CD4-positive, CD25-positive, alpha-beta regulatory T cell (primary cell): ENCODE data around the gene MCM8. TPM values are rescaled to one million over a fixed set of nuclear protein-coding genes. Genes with fewer than 3 reads are reported as not detected.

Experiments
- ATAC-seq, 2 donors: fragments of 150-1000 bp; cut with Tn5 transposase; one replicate each; pipeline ENCODE4 v1.10.0; 2021; ENCODE audit warnings: low read depth in 2 of 2, moderate number of reproducible peaks in 2 of 2, moderate library complexity in 1 of 2
- DNase-seq, 3 donors: peaks; one replicate each; pipeline versions ENCODE4 v3.0.0 to v3.0.0-alpha.2; 2012 to 2022; ENCODE audit warnings: mixed read lengths in 1 of 3
- H3K27ac ChIP-seq: one replicate; pipeline ENCODE4 v1.7.0; 2013; ENCODE audit warnings: mild to moderate bottlenecking, low read length; ENCODE audit not compliant: insufficient read depth, poor library complexity, severe bottlenecking
- H3K27me3 ChIP-seq: one replicate; pipeline ENCODE4 v1.7.0; 2013; ENCODE audit warnings: low read length; ENCODE audit not compliant: control insufficient read depth, insufficient read depth
- H3K36me3 ChIP-seq: one replicate; pipeline ENCODE4 v1.7.0; 2013; ENCODE audit warnings: mild to moderate bottlenecking, low read length, moderate library complexity; ENCODE audit not compliant: control insufficient read depth, insufficient read depth
- H3K4me1 ChIP-seq: 2 replicates; pipeline ENCODE4 v1.7.0; 2013; ENCODE audit warnings: mild to moderate bottlenecking, low read length; ENCODE audit not compliant: insufficient read depth, control insufficient read depth, poor library complexity, severe bottlenecking
- H3K4me3 ChIP-seq: one replicate; pipeline ENCODE4 v1.7.0; 2013; ENCODE audit warnings: low read depth, mild to moderate bottlenecking, low read length, moderate library complexity
- H3K9me3 ChIP-seq, 2 experiments: 1 replicate in 1 of 2; 2 replicates in 1 of 2; pipeline ENCODE4 v1.7.0; 2013; ENCODE audit warnings: low read length in 2 of 2, mild to moderate bottlenecking in 1 of 2, moderate library complexity in 1 of 2; ENCODE audit not compliant: control insufficient read depth in 2 of 2
- H3K27ac Mint-ChIP-seq, 3 donors: one replicate each; pipeline ENCODE4 v1.8.0; 2020 to 2022; ENCODE audit warnings: mild to moderate bottlenecking in 3 of 3, mixed read lengths in 3 of 3, moderate library complexity in 2 of 3
- H3K27me3 Mint-ChIP-seq: one replicate; pipeline ENCODE4 v1.8.0; 2022; ENCODE audit warnings: mild to moderate bottlenecking, mixed read lengths
- H3K36me3 Mint-ChIP-seq: one replicate; pipeline ENCODE4 v1.8.0; 2020; ENCODE audit warnings: mixed read lengths
- H3K4me1 Mint-ChIP-seq, 4 donors: one replicate each; pipeline ENCODE4 v1.8.0; 2020 to 2022; ENCODE audit warnings: mixed read lengths in 4 of 4, mild to moderate bottlenecking in 1 of 4
- H3K4me3 Mint-ChIP-seq, 4 donors: one replicate each; pipeline ENCODE4 v1.8.0; 2020 to 2022; ENCODE audit warnings: mild to moderate bottlenecking in 4 of 4, mixed read lengths in 4 of 4, moderate library complexity in 3 of 4
- H3K9me3 Mint-ChIP-seq, 7 donors: one replicate each; pipeline ENCODE4 v1.8.0; 2020 to 2022; ENCODE audit warnings: mixed read lengths in 7 of 7, mild to moderate bottlenecking in 3 of 7, moderate library complexity in 2 of 7
- polyA plus RNA-seq, 4 donors: library from polyadenylated mRNA; unstranded; fragments of 300-500 nt; fragmentation: Illumina TruSeq; gene quantifications; one replicate each; pipeline ENCODE4 v1.2.3, GENCODE V29; 2021
- total RNA-seq: library from RNA; stranded (reverse); gene quantifications from one replicate; pipeline ENCODE4 v1.2.3, GENCODE V29; 2022

Gene MCM8
- total and polyA plus RNA-seq, 5 donors from 2014 or later, result 0.52 to 6.4 (median 1.4) TPM

- no peak overlapping the region for H3K27ac ChIP-seq
- no peak for ATAC-seq
- H3K4me3 Mint-ChIP-seq, result no peak overlapping the region
- no peak overlapping the region for H3K4me3 ChIP-seq
- no peaks in the 10 kb centered on the region for H3K27me3 Mint-ChIP-seq
- H3K27me3 ChIP-seq, result no peaks in the 10 kb centered on the region
- H3K36me3 ChIP-seq, result peaks cover 31% of the 10 kb centered on the region
- H3K36me3 Mint-ChIP-seq, result peaks cover 34% of the 10 kb centered on the region
- H3K27ac Mint-ChIP-seq, result no peak overlapping the region
- H3K4me1 ChIP-seq, result no peaks in the 10 kb centered on the region
- H3K4me1 Mint-ChIP-seq, result peaks cover 0 to 7% (median 3%) of the 10 kb centered on the region in 4 donors
- no peaks in the 10 kb centered on the region for H3K9me3 ChIP-seq
- H3K9me3 Mint-ChIP-seq, result no peaks in the 10 kb centered on the region
- no peak for DNase-seq
Observed at GRCh38 chr20:5967469-5967868, 17.0 kb downstream of the MCM8 start.

DNA sequence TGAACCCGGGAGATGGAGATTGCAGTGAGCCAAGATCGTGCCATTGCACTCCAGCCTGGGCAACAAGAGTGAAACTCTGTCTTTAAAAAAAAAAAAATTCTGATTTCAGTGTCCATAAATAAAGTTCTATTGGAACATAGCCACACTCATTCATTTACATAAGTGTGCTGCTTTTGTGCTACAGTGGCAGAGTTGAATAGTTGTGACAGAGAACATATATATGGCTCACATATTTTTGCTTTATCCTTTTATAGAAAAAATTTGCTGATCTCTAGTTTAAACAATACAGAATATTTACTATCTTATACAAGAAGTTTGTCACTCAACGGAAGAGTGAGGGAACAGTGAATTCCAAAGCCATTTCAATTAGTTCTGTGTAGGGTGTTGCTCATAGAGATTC lies 18.0 kb downstream of the MCM8 start:
- H3K27me3 Mint-ChIP-seq, result no peaks in the 10 kb centered on the region
- DNase-seq, result no peak
- H3K36me3 Mint-ChIP-seq, result peaks cover 35% of the 10 kb centered on the region
- no peak overlapping the region for H3K4me3 Mint-ChIP-seq
- Histone ChIP-seq H3K27ac (no peak overlapping the region), H3K36me3 (peaks cover 34% of the 10 kb centered on the region), H3K9me3 (no peaks in the 10 kb centered on the region), H3K4me3 (no peak overlapping the region), H3K27me3 (no peaks in the 10 kb centered on the region), H3K4me1 (no peaks in the 10 kb centered on the region)
- no peak for ATAC-seq
- no peak overlapping the region for H3K27ac Mint-ChIP-seq
- no peaks in the 10 kb centered on the region for H3K9me3 Mint-ChIP-seq
- peaks cover 0 to 7% (median 3%) of the 10 kb centered on the region in 4 donors for H3K4me1 Mint-ChIP-seq

GRCh38 chr20:5969348-5969935 lies 19.0 kb downstream of the MCM8 start:
- DNase-seq (no peak), ATAC-seq (no peak)
- H3K4me1 ChIP-seq, result no peaks in the 10 kb centered on the region
- no peaks in the 10 kb centered on the region for H3K27me3 Mint-ChIP-seq
- peak overlapping the region in 1 of 4 donors; percentile 83 for H3K4me3 Mint-ChIP-seq
- H3K36me3 Mint-ChIP-seq, result peaks cover 30% of the 10 kb centered on the region
- no peaks in the 10 kb centered on the region for H3K9me3 Mint-ChIP-seq
- no peak overlapping the region for H3K4me3 ChIP-seq
- H3K4me1 Mint-ChIP-seq, result peaks cover 0 to 7% (median 3%) of the 10 kb centered on the region in 4 donors
- H3K36me3 ChIP-seq, result peaks cover 31% of the 10 kb centered on the region
- H3K27me3 ChIP-seq, result no peaks in the 10 kb centered on the region
- no peak overlapping the region for H3K27ac Mint-ChIP-seq
- no peak overlapping the region for H3K27ac ChIP-seq
- H3K9me3 ChIP-seq, result no peaks in the 10 kb centered on the region

DNA sequence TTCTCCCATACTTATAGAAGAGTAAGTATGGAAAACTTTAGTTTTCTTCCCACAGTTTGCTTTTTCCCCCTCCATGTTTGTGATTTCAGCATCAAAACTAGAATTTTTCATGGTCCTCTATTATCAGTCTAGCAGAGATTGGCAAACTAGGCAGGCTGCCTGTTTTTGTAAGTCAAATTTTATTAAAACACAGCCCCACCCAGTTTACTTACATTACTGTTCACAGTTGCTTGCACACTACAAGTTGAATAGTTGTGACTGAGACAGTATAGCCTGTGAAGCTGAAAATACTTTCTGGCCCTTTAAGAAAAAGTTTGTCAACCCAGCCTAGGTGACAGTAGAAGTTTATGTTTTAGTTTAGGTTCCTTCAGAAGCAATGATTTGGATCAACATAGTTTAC lies 19.5 kb downstream of the MCM8 start:
- no peaks in the 10 kb centered on the region for H3K27me3 Mint-ChIP-seq

GRCh38 chr20:5970381-5970780 lies 19.9 kb downstream of the MCM8 start:
- Mint-ChIP-seq H3K27ac (peak overlapping the region in 1 of 3 donors; percentile 71), H3K4me3 (no peak overlapping the region), H3K36me3 (peaks cover 22% of the 10 kb centered on the region)

More for the DNA sequence above, 19.5 kb downstream of the MCM8 start:
- Histone ChIP-seq H3K27me3 (no peaks in the 10 kb centered on the region), H3K27ac (no peak overlapping the region), H3K4me3 (no peak overlapping the region), H3K36me3 (peaks cover 29% of the 10 kb centered on the region), H3K4me1 (no peaks in the 10 kb centered on the region), H3K9me3 (no peaks in the 10 kb centered on the region)
- Mint-ChIP-seq H3K36me3 (peaks cover 26% of the 10 kb centered on the region), H3K4me3 (peak overlapping the region in 1 of 4 donors; percentile 83), H3K27ac (peak overlapping the region in 1 of 3 donors; percentile 20), H3K9me3 (no peaks in the 10 kb centered on the region), H3K4me1 (peaks cover 0 to 7% (median 3%) of the 10 kb centered on the region in 4 donors)
- ATAC-seq (no peak), DNase-seq (no peak)

DNA sequence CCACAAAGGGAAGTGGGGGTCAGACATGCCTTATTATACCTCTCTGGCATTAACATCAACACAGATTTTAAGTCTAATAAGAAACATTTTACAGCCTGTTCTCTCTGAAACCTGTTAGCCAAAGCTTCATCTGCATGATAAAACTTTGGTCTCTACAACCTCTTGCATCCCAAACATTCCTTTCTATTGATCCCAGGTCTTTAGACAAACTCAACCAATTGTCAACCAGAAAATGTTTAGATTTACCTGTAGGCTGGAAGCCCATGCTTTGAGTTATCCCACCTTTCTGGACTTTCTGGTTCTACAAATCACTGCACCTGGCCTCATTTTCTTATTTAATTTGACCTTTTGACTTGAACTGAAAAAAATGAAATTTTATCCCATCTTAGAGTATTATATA lies 20.8 kb downstream of the MCM8 start:
- Mint-ChIP-seq H3K9me3 (no peaks in the 10 kb centered on the region), H3K27ac (peak overlapping the region in 1 of 3 donors; percentile 71), H3K27me3 (no peaks in the 10 kb centered on the region), H3K4me3 (no peak overlapping the region), H3K4me1 (peaks cover 0 to 2% (median 0%) of the 10 kb centered on the region in 4 donors), H3K36me3 (peaks cover 14% of the 10 kb centered on the region)
- ATAC-seq (no peak), DNase-seq (no peak)
- H3K4me3 ChIP-seq, result no peak overlapping the region
- H3K36me3 ChIP-seq, result peaks cover 27% of the 10 kb centered on the region
- no peak overlapping the region for H3K27ac ChIP-seq
- no peaks in the 10 kb centered on the region for H3K9me3 ChIP-seq
- no peaks in the 10 kb centered on the region for H3K4me1 ChIP-seq
- H3K27me3 ChIP-seq, result no peaks in the 10 kb centered on the region

More at GRCh38 chr20:5970381-5970780, 19.9 kb downstream of the MCM8 start:
- H3K27me3 Mint-ChIP-seq, result no peaks in the 10 kb centered on the region
- ATAC-seq, result no peak
- H3K9me3 Mint-ChIP-seq, result no peaks in the 10 kb centered on the region
- Histone ChIP-seq H3K27ac (no peak overlapping the region), H3K4me3 (no peak overlapping the region), H3K4me1 (no peaks in the 10 kb centered on the region), H3K9me3 (no peaks in the 10 kb centered on the region), H3K36me3 (peaks cover 27% of the 10 kb centered on the region), H3K27me3 (no peaks in the 10 kb centered on the region)
- peaks cover 0 to 6% (median 3%) of the 10 kb centered on the region in 4 donors for H3K4me1 Mint-ChIP-seq
- no peak for DNase-seq

- ATAC-seq (no peak), DNase-seq (no peak)
- no peaks in the 10 kb centered on the region for H3K27me3 ChIP-seq
- H3K4me1 ChIP-seq, result no peaks in the 10 kb centered on the region
- no peak overlapping the region for H3K4me3 ChIP-seq
- H3K4me1 Mint-ChIP-seq, result peaks cover 0 to 4% (median 0%) of the 10 kb centered on the region in 4 donors
- no peaks in the 10 kb centered on the region for H3K9me3 ChIP-seq
- no peak overlapping the region for H3K27ac Mint-ChIP-seq
- peaks cover 6% of the 10 kb centered on the region for H3K36me3 Mint-ChIP-seq
- no peak overlapping the region for H3K4me3 Mint-ChIP-seq
- no peaks in the 10 kb centered on the region for H3K9me3 Mint-ChIP-seq
- no peak overlapping the region for H3K27ac ChIP-seq
- H3K36me3 ChIP-seq, result peaks cover 25% of the 10 kb centered on the region
- no peaks in the 10 kb centered on the region for H3K27me3 Mint-ChIP-seq
Observed at GRCh38 chr20:5973172-5973571, 22.7 kb downstream of the MCM8 start.

DNA sequence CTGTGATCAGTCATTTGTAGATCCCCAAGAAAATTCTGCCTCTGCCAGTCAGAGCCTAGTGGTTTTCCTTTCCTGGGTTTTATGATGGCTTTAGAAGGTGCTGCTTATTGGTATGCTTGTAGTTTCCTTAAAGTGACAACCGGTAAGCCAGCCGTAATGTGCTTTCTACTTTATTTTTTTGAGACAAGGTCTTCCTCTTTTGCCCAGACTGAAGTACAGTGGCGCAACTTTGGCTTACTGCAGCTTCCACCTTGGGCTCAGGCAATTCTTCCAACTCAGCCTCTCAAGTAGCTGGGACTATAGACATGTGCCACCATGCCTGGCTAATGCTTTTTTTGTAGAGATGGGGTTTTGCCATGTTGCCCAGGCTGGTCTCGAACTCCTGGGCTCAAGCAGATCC lies 23.5 kb downstream of the MCM8 start:
- Histone ChIP-seq H3K27ac (no peak overlapping the region), H3K27me3 (no peaks in the 10 kb centered on the region)

More for the DNA sequence above, 23.5 kb downstream of the MCM8 start:
- Mint-ChIP-seq H3K36me3 (peaks cover 9% of the 10 kb centered on the region), H3K27ac (no peak overlapping the region), H3K27me3 (no peaks in the 10 kb centered on the region), H3K9me3 (no peaks in the 10 kb centered on the region), H3K4me3 (no peak overlapping the region), H3K4me1 (peaks cover 0 to 4% (median 0%) of the 10 kb centered on the region in 4 donors)
- DNase-seq (no peak), ATAC-seq (no peak)
- H3K36me3 ChIP-seq, result peaks cover 26% of the 10 kb centered on the region
- no peaks in the 10 kb centered on the region for H3K9me3 ChIP-seq
- no peaks in the 10 kb centered on the region for H3K4me1 ChIP-seq
- H3K4me3 ChIP-seq, result no peak overlapping the region
